A549 (cell line): ENCODE results near the gene PTPRF. TPM values are rescaled to one million over a fixed set of nuclear protein-coding genes. Genes with fewer than 3 reads are reported as not detected.

Experiments
- ATAC-seq, 2 experiments: fragments of 200-7000 bp in 1 of 2; fragments of >200 bp in 1 of 2; cut with Nextera tagmentation in 1 of 2; cut with Tn5 transposase in 1 of 2; 3 replicates each; pipeline versions ENCODE4 v1.8.0 to v1.9.1; 2018 to 2020; ENCODE audit warnings: mild to moderate bottlenecking in 1 of 2, moderate library complexity in 1 of 2
- CTCF ChIA-PET: fragments of 300-600 bp; sonication (Branson Sonifier 250); formaldehyde crosslinking; extraction: SDS; loops from one replicate; lab custom pipeline; 2021; ENCODE audit warnings: antibody characterized with exemption, inconsistent platforms; lab: Yijun Ruan, JAX
- POLR2A ChIA-PET: fragments of 350-600 bp; formaldehyde crosslinking; extraction: SDS; loops from one replicate; lab custom pipeline; 2021; ENCODE audit warnings: antibody characterized with exemption, inconsistent platforms; lab: Yijun Ruan, JAX
- DNase-seq, 2 experiments: peaks; one replicate each; pipeline versions ENCODE4 v3.0.0 to v3.0.0-alpha.2; 2011 to 2016; ENCODE audit warnings: low read depth in 1 of 2, low spot score in 1 of 2
- FAIRE-seq: peaks from 2 replicates; lab custom pipeline; 2011; peaks lifted over from hg19 to GRCh38; lab: Jason Lieb, UNC
- H3K27ac ChIP-seq, 2 experiments: fragments of >200 bp; sonication (Bioruptor Twin); formaldehyde crosslinking; 3 replicates each; pipeline ENCODE4 v1.5.1; 2016 to 2017
- H3K4me1 ChIP-seq: fragments of >200 bp; sonication (Bioruptor Twin); formaldehyde crosslinking; 3 replicates; pipeline ENCODE4 v1.6.1; 2016
- H3K4me2 ChIP-seq: fragments of >200 bp; sonication (Bioruptor Twin); formaldehyde crosslinking; 3 replicates; pipeline ENCODE4 v1.6.1; 2016
- H3K4me3 ChIP-seq: fragments of >200 bp; sonication (Bioruptor Twin); formaldehyde crosslinking; 3 replicates; pipeline ENCODE4 v1.5.1; 2016
- H3K9me3 ChIP-seq: fragments of >200 bp; sonication (Bioruptor Twin); formaldehyde crosslinking; 3 replicates; pipeline ENCODE4 v1.6.1; 2016
- CBX2 ChIP-seq: fragments of 200-600 bp; sonication (generic); IDR thresholded peaks from 2 replicates; pipeline ENCODE4 v1.6.1; 2016; ENCODE audit warnings: low read depth, mild to moderate bottlenecking, borderline replicate concordance
- CHD2 ChIP-seq: fragments of 150-350 bp; IDR thresholded peaks from 2 replicates; pipeline ENCODE4 v1.6.1; 2014; ENCODE audit warnings: low read length; ENCODE audit not compliant: partially characterized antibody
- CTCF ChIP-seq: fragments of >200 bp; sonication (Bioruptor Twin); formaldehyde crosslinking; IDR thresholded peaks from 3 replicates; pipeline ENCODE4 v1.5.1; 2016
- FOSL2 ChIP-seq, 2 experiments: fragments of 450-650 bp in 1 of 2; fragments of >200 bp in 1 of 2; sonication (Bioruptor Twin) in 1 of 2; formaldehyde crosslinking; IDR thresholded peaks; 2 replicates each; pipeline versions ENCODE4 v1.5.0 to v1.6.1; 2016 to 2020; ENCODE audit warnings: mild to moderate bottlenecking in 1 of 2, moderate library complexity in 1 of 2
- HOXA7 ChIP-seq: fragments of 250-450 bp; sonication (Bioruptor Pico); IDR thresholded peaks from 2 replicates; pipeline ENCODE4 v1.5.0; 2020; ENCODE audit warnings: mild to moderate bottlenecking, moderate library complexity
- HOXB13 ChIP-seq: fragments of 250-450 bp; sonication (Bioruptor Pico); IDR thresholded peaks from 2 replicates; pipeline ENCODE4 v1.5.0; 2020; ENCODE audit warnings: low read depth, mild to moderate bottlenecking, moderate library complexity
- MAZ ChIP-seq: fragments of 150-350 bp; IDR thresholded peaks from 2 replicates; pipeline ENCODE4 v1.6.1; 2014; ENCODE audit warnings: antibody characterized with exemption, low read depth, low read length, borderline replicate concordance
- POLR2A ChIP-seq: IDR thresholded peaks from 2 replicates; pipeline ENCODE4 v1.6.1; 2012; ENCODE audit warnings: mild to moderate bottlenecking, low read length
- RAD21 ChIP-seq, 2 experiments: fragments of >200 bp in 1 of 2; sonication (Bioruptor Twin) in 1 of 2; formaldehyde crosslinking in 1 of 2; IDR thresholded peaks in 1 of 2; conservative IDR thresholded peaks in 1 of 2; 2 replicates in 1 of 2; 3 replicates in 1 of 2; pipeline ENCODE4 v1.6.1; 2012 to 2018; ENCODE audit warnings: inconsistent platforms in 1 of 2
- REST ChIP-seq: fragments of 200-600 bp; sonication (generic); IDR thresholded peaks from 2 replicates; pipeline ENCODE4 v1.6.1; 2016; ENCODE audit warnings: antibody characterized with exemption, mild to moderate bottlenecking, moderate library complexity
- RFX5 ChIP-seq: fragments of 450-650 bp; IDR thresholded peaks from 2 replicates; pipeline ENCODE4 v1.7.1; 2014; ENCODE audit warnings: antibody characterized with exemption, mild to moderate bottlenecking, moderate library complexity
- SMC3 ChIP-seq: fragments of >200 bp; sonication (Bioruptor Twin); formaldehyde crosslinking; IDR thresholded peaks from 3 replicates; pipeline ENCODE4 v1.6.1; 2018; ENCODE audit warnings: inconsistent platforms
- ZC3H11A ChIP-seq: fragments of 450-650 bp; IDR thresholded peaks from 2 replicates; pipeline ENCODE4 v1.6.1; 2014; ENCODE audit warnings: antibody characterized with exemption, mild to moderate bottlenecking
- ZSCAN20 ChIP-seq: fragments of 250-450 bp; sonication (Bioruptor Pico); IDR thresholded peaks from 2 replicates; pipeline ENCODE4 v1.8.0; 2022; ENCODE audit warnings: mild to moderate bottlenecking, moderate library complexity
- WGBS: methylation state at CpG from one replicate; pipeline ENCODE4 v1.1.6; 2017; ENCODE audit errors: missing lambda C conversion rate; 5-methylcytosine and 5-hydroxymethylcytosine counted together
- polyA plus RNA-seq, 4 experiments: library from polyadenylated mRNA; depleted of rRNA in 3 of 4; stranded (reverse); fragments of >200 nt; fragmentation: RNase III in 1 of 4; extraction: RNeasy Plus Mini Kit Qiagen cat#74134 plus additional on column Dnase treatment in 1 of 4; gene quantifications; 2 replicates in 3 of 4; 3 replicates in 1 of 4; pipeline ENCODE4 v1.2.3, GENCODE V29; 2011 to 2017
- TF ChIP-seq, protein P1 (sequence below): fragments of 250-450 bp; sonication (Bioruptor Pico); IDR thresholded peaks from 2 replicates; pipeline ENCODE4 v1.5.0; 2020; ENCODE audit warnings: low read depth, mild to moderate bottlenecking, moderate library complexity
- TF ChIP-seq, protein P2 (sequence below): fragments of 450-650 bp; IDR thresholded peaks from 2 replicates; pipeline ENCODE4 v1.6.1; 2014; ENCODE audit warnings: antibody characterized with exemption
- TF ChIP-seq, protein P3 (sequence below): fragments of 150-350 bp; IDR thresholded peaks from 2 replicates; pipeline ENCODE4 v1.6.1; 2014; ENCODE audit warnings: low read depth, mild to moderate bottlenecking, low read length
- TF ChIP-seq, protein P4 (sequence below): fragments of 250-450 bp; sonication (Bioruptor Pico); IDR thresholded peaks from 2 replicates; pipeline ENCODE4 v1.5.0; 2021; ENCODE audit warnings: mild to moderate bottlenecking, moderate library complexity, borderline replicate concordance

The PTPRF gene
- polyA plus RNA-seq, 2 of the 4 experiments (the other 2 are of a cell fraction): 68.5 to 96.5 TPM

DNA sequence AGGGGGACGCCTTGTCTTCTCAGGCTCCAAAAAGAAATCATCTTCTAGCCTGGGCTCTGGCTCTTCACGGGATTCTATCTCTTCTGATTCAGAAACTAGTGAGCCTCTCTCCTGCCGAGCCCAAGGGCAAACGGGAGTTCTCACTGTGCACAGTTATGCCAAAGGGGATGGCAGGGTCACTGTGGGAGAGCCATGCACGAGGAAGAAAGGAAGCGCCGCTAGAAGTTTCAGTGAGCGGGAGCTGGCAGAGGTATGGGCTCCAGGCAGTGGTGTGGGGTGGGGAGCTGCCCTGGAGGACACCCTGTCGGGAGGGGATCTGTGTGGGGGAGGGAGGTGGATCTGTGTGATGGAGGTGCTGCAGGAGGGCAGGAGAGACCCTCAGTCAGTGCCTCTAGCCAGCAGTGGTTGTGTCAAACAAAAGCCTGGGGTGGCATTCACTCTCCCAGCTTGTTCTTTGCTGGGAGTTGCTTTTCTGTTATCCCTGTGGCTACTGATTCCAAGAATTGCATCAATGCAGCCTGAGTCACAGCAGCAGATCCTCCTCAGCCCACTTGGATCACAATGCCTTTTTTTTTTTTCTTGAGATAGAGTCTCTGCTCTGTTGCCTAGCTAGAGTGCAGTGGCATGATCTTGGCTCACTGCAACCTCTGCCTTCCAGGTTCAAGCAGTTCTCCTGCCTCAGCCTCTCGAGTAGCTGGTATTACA, 141.1 kb downstream of the PTPRF start (continued):
- TF ChIP-seq CTCF (no peak), FOSL2 (IDR thresholded peaks at IDR 0.05) (no peak), FOSL2 (CRISPR knock-in tag; IDR thresholded peaks at IDR 0.05) (no peak), HOXB13 (no peak), SMC3 (no peak), MAZ (no peak), CBX2 (no peak)
- TF ChIP-seq, protein P1, sequence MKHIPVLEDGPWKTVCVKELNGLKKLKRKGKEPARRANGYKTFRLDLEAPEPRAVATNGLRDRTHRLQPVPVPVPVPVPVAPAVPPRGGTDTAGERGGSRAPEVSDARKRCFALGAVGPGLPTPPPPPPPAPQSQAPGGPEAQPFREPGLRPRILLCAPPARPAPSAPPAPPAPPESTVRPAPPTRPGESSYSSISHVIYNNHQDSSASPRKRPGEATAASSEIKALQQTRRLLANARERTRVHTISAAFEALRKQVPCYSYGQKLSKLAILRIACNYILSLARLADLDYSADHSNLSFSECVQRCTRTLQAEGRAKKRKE (CRISPR knock-in tag): no peak
- TF ChIP-seq, all 56 proteins: peak for 0

- Histone ChIP-seq H3K4me1 (no peaks in the 10 kb centered on the region; the same call in 2 of the 3 replicates), H3K4me2 (no peak overlapping the region), H3K9me3 (no peaks in the 10 kb centered on the region), H3K27ac (no peak overlapping the region), H3K4me3 (no peak overlapping the region)
- WGBS: 95% methylated on average over 7 of the region's 7 CpGs
- TF ChIP-seq RFX5 (no peak), HOXA7 (CRISPR knock-in tag) (no peak), ZSCAN20 (CRISPR knock-in tag) (no peak), POLR2A (no peak), ZC3H11A (no peak), SMC3 (no peak), CHD2 (no peak), REST (no peak), RAD21 (conservative IDR thresholded peaks at IDR 0.05 in 1 of 2, IDR thresholded peaks at IDR 0.05 in 1 of 2) (no peak)
- TF ChIP-seq, protein P2, sequence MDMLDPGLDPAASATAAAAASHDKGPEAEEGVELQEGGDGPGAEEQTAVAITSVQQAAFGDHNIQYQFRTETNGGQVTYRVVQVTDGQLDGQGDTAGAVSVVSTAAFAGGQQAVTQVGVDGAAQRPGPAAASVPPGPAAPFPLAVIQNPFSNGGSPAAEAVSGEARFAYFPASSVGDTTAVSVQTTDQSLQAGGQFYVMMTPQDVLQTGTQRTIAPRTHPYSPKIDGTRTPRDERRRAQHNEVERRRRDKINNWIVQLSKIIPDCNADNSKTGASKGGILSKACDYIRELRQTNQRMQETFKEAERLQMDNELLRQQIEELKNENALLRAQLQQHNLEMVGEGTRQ: no peak
- TF ChIP-seq, protein P3, sequence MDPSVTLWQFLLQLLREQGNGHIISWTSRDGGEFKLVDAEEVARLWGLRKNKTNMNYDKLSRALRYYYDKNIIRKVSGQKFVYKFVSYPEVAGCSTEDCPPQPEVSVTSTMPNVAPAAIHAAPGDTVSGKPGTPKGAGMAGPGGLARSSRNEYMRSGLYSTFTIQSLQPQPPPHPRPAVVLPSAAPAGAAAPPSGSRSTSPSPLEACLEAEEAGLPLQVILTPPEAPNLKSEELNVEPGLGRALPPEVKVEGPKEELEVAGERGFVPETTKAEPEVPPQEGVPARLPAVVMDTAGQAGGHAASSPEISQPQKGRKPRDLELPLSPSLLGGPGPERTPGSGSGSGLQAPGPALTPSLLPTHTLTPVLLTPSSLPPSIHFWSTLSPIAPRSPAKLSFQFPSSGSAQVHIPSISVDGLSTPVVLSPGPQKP: no peak
- TF ChIP-seq, protein P1 (CRISPR knock-in tag): no peak
- TF ChIP-seq, protein P4, sequence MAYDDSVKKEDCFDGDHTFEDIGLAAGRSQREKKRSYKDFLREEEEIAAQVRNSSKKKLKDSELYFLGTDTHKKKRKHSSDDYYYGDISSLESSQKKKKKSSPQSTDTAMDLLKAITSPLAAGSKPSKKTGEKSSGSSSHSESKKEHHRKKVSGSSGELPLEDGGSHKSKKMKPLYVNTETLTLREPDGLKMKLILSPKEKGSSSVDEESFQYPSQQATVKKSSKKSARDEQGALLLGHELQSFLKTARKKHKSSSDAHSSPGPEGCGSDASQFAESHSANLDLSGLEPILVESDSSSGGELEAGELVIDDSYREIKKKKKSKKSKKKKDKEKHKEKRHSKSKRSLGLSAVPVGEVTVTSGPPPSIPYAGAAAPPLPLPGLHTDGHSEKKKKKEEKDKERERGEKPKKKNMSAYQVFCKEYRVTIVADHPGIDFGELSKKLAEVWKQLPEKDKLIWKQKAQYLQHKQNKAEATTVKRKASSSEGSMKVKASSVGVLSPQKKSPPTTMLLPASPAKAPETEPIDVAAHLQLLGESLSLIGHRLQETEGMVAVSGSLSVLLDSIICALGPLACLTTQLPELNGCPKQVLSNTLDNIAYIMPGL: no peak
- POLR2A ChIA-PET: interaction anchor here (2.3 kb wide), 1 partner anchor 23 kb away, joined by 7 read pairs; the partner anchor contains the start of gene KDM4A
- no peak for FAIRE-seq
- CTCF ChIA-PET: interaction anchor here (0.6 to 2.7 kb wide), 3 partner anchors 9 to 991 kb away, joined by 3 to 13 read pairs (median 3); no protein-coding TSS in a partner anchor
- no peak for ATAC-seq
- DNase-seq: no peak
These were observed 142.6 kb downstream of the PTPRF start for GRCh38 chr1:43673261-43673660.
